Mucosa of descending colon (tissue), 3 donors: ENCODE results near the gene KAT6B. TPM values are rescaled to one million over a fixed set of nuclear protein-coding genes. Genes with fewer than 3 reads are reported as not detected.

Source experiments
- ATAC-seq: fragments of 200-7000 bp; cut with Tn5 transposase; one replicate; pipeline ENCODE4 v1.9.1; 2020; ENCODE audit warnings: mild to moderate bottlenecking, moderate library complexity
- DNase-seq, 3 donors: peaks; one replicate each; pipeline ENCODE4 v3.0.0-alpha.2; 2020
- H3K36me3 ChIP-seq: fragments of 200-600 bp; one replicate; pipeline ENCODE4 v1.8.0; 2021; ENCODE audit warnings: low read depth, mild to moderate bottlenecking
- H3K4me1 ChIP-seq: fragments of 200-600 bp; one replicate; pipeline ENCODE4 v1.8.0; 2021; ENCODE audit warnings: low read depth, mild to moderate bottlenecking
- H3K4me3 ChIP-seq: fragments of 200-600 bp; one replicate; pipeline ENCODE4 v1.8.0; 2021; ENCODE audit warnings: mild to moderate bottlenecking
- H3K9me3 ChIP-seq: fragments of 200-600 bp; one replicate; pipeline ENCODE4 v1.8.0; 2021; ENCODE audit warnings: mild to moderate bottlenecking
- CTCF ChIP-seq: fragments of 200-600 bp; IDR thresholded peaks from one replicate; pipeline ENCODE4 v1.8.0; 2022; ENCODE audit warnings: antibody characterized with exemption, mild to moderate bottlenecking
- intact Hi-C, 2 donors: fragments of 100-400 bp; cut with DNase I in 1 of 2; cut with micrococcal nuclease in 1 of 2; formaldehyde crosslinking; loops; one replicate each; pipeline versions ENCODE4 v1.11.0 to v1.11.1; 2022; cut with DNase I, micrococcal nuclease
- total RNA-seq, 3 donors: library from RNA; stranded (reverse); fragmentation: NEBNext Ultra II Directional in 2 of 3; extraction: Animal tissue kit (Norgen Biotek cat#: 25700) in 2 of 3; gene quantifications; one replicate each; pipeline versions ENCODE4 v1.2.1 to v1.2.4, GENCODE V29; 2021 to 2023
- donor health status: DM: no; HTN: no; CAD: no; lungs with moderate emphysema.
- donor health status: DM: no; HTN: no; CAD: no.
- donor health status: DM: no; HTN: yes; CAD: no.

Gene KAT6B
- total RNA-seq, 3 donors from 2014 or later, result 29.5 to 60.5 (median 39.3) TPM

GRCh38 chr10:74877898-74878297 lies 51.5 kb downstream of the KAT6B start:
- H3K36me3 ChIP-seq, result no peaks in the 10 kb centered on the region
- peaks cover 7% of the 10 kb centered on the region for H3K4me1 ChIP-seq
- intact Hi-C loops, result no loop called here
- DNase-seq (no peak), ATAC-seq (no peak)
- TF ChIP-seq CTCF, result no peak
- H3K9me3 ChIP-seq, result no peaks in the 10 kb centered on the region
- H3K4me3 ChIP-seq, result no peak overlapping the region

- Histone ChIP-seq H3K4me1 (peaks cover 4% of the 10 kb centered on the region), H3K36me3 (no peaks in the 10 kb centered on the region), H3K4me3 (no peak overlapping the region), H3K9me3 (no peaks in the 10 kb centered on the region)
- no peak for TF ChIP-seq CTCF
- intact Hi-C loops, result no loop called here
- DNase-seq (no peak), ATAC-seq (no peak)
Observed at GRCh38 chr10:74880041-74880440, 53.6 kb downstream of the KAT6B start.

GRCh38 chr10:74881253-74881884 lies 55.0 kb downstream of the KAT6B start:
- H3K36me3 ChIP-seq, result no peaks in the 10 kb centered on the region
- peaks cover 3% of the 10 kb centered on the region for H3K4me1 ChIP-seq
- ATAC-seq (no peak), DNase-seq (no peak)
- no peaks in the 10 kb centered on the region for H3K9me3 ChIP-seq
- TF ChIP-seq CTCF, result no peak
- intact Hi-C loops, result no loop called here
- H3K4me3 ChIP-seq, result no peak overlapping the region

GRCh38 chr10:74882427-74882826 lies 56.0 kb downstream of the KAT6B start:
- no peak for ATAC-seq
- H3K4me1 ChIP-seq, result no peaks in the 10 kb centered on the region
- no peaks in the 10 kb centered on the region for H3K9me3 ChIP-seq
- H3K36me3 ChIP-seq, result no peaks in the 10 kb centered on the region
- intact Hi-C loops, result no loop called here
- H3K4me3 ChIP-seq, result no peak overlapping the region
- TF ChIP-seq CTCF, result no peak
- no peak for DNase-seq

DNA sequence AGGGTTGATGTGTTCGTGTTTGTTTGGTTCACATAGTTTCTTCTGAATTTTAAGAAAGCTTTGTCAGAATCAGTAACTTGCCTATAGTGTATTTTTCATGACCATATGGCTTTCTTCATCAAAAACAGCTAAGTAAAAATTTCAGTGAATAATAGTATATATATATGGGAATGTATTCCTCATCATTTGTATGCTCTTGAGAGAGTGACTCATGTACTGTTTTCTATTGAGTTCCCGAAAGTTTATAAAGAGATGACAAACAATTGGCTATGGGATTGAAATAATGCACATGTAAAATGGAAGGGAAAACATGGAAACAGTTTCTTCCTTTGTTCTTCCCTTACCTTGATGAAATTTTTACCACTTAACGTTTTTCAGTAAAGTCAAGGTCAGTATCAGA lies 56.4 kb downstream of the KAT6B start:
- ATAC-seq, result no peak
- Histone ChIP-seq H3K36me3 (no peaks in the 10 kb centered on the region), H3K4me1 (no peaks in the 10 kb centered on the region), H3K9me3 (no peaks in the 10 kb centered on the region), H3K4me3 (no peak overlapping the region)
- intact Hi-C loops, result no loop called here
- no peak for TF ChIP-seq CTCF
- no peak for DNase-seq

GRCh38 chr10:74883428-74883827 lies 57.0 kb downstream of the KAT6B start:
- Histone ChIP-seq H3K4me1 (no peaks in the 10 kb centered on the region), H3K4me3 (no peak overlapping the region), H3K36me3 (no peaks in the 10 kb centered on the region), H3K9me3 (no peaks in the 10 kb centered on the region)
- TF ChIP-seq CTCF, result no peak
- ATAC-seq (no peak), DNase-seq (no peak)
- intact Hi-C loops, result no loop called here
